Testis (tissue), 2 donors: ENCODE results near the gene RIPOR2.

Experiments used
- CTCF ChIP-seq, 3 experiments: fragments of 450-650 bp in 2 of 3; fragments of 200-600 bp in 1 of 3; sonication (generic) in 1 of 3; IDR thresholded peaks; one replicate each; pipeline ENCODE4 v1.5.1; 2016 to 2019; ENCODE audit warnings: antibody characterized with exemption in 3 of 3, mild to moderate bottlenecking in 2 of 3, moderate library complexity in 1 of 3
- POLR2A ChIP-seq: fragments of 450-650 bp; IDR thresholded peaks from one replicate; pipeline ENCODE4 v1.6.1; 2017; ENCODE audit warnings: antibody characterized with exemption, mild to moderate bottlenecking, moderate library complexity

GRCh38 chr6:24927985-24928745, 7.6 kb downstream of the RIPOR2 start:
- TF ChIP-seq POLR2A (no peak), CTCF (IDR thresholded peaks at IDR 0.05) (no peak)
